OCI-LY3 (cell line): ENCODE measurements around the gene FFAR1.

Experiments used
- CTCF ChIP-seq: fragments of 200-600, 300-600 bp; sonication (generic); IDR thresholded peaks from 2 replicates; pipeline ENCODE4 v1.5.1; 2014; ENCODE audit warnings: antibody characterized with exemption, low read length, low read depth
- EZH2phosphoT487 ChIP-seq: fragments of 200-600 bp; shearing (Covaris generic); IDR thresholded peaks from 2 replicates; pipeline ENCODE4 v1.6.1; 2018; ENCODE audit warnings: antibody characterized with exemption, mixed run types, low read depth

GRCh38 chr19:35375505-35376307 is 28.0 kb downstream of the FFAR1 start:
- TF ChIP-seq CTCF (no peak), EZH2phosphoT487 (no peak)
